ENCODE measurements around the gene NR1H2.
"Not testable (repeated sequence)": the region's sequence is repeated elsewhere in the genome, so short reads cannot be mapped to it uniquely, and the experiment has no call there.

NR1H2 gene

GRCh38 chr19:50376166-50377050, at the start of gene NR1H2:
Gene NR1H2 (plus strand): TSS chr19:50376457. CDS start chr19:50377606, 1,149 bp downstream.
- peak; percentile 87 to 90 (median 89) for DNase-seq (ENCODE audit: low read depth in 3 of 3, low spot score in 1 of 3)

- no peak for DNase-seq (ENCODE audit: low read depth in 3 of 3, low spot score in 1 of 3)
Observed at GRCh38 chr19:50327013-50327412, 49.2 kb upstream of the NR1H2 start.

GRCh38 chr19:50327461-50328223, 48.6 kb upstream of the NR1H2 start:
- DNase-seq (ENCODE audit: low read depth in 3 of 3, low spot score in 1 of 3) = no peak

- DNase-seq (ENCODE audit: low read depth in 3 of 3, low spot score in 1 of 3) = peak in 1 of 3 donors; percentile 41
Observed at GRCh38 chr19:50328224-50328872, 47.9 kb upstream of the NR1H2 start.

- no peak for DNase-seq (ENCODE audit: low read depth in 3 of 3, low spot score in 1 of 3)
Observed at GRCh38 chr19:50328873-50329145, 47.4 kb upstream of the NR1H2 start.

GRCh38 chr19:50329146-50329925, 46.9 kb upstream of the NR1H2 start, which contains the start of gene KCNC3:
Gene KCNC3 (minus strand): TSS chr19:50329377. CDS start chr19:50329082, 295 bp downstream.
- DNase-seq (ENCODE audit: low read depth in 3 of 3, low spot score in 1 of 3) = peak; percentile 73 to 93 (median 83)

- DNase-seq (ENCODE audit: low read depth in 3 of 3, low spot score in 1 of 3) = not testable (repeated sequence)
Observed at GRCh38 chr19:50329926-50330294, 46.3 kb upstream of the NR1H2 start.

- DNase-seq (ENCODE audit: low read depth in 3 of 3, low spot score in 1 of 3) = peak; percentile 48 to 70 (median 50)
Observed at GRCh38 chr19:50330365-50331078, 45.7 kb upstream of the NR1H2 start.

- no peak for DNase-seq (ENCODE audit: low read depth in 3 of 3, low spot score in 1 of 3)
Observed at GRCh38 chr19:50331221-50331993, 44.9 kb upstream of the NR1H2 start.

GRCh38 chr19:50331994-50332243, 44.3 kb upstream of the NR1H2 start:
- no peak for DNase-seq (ENCODE audit: low read depth in 3 of 3, low spot score in 1 of 3)

- DNase-seq (ENCODE audit: low read depth in 3 of 3, low spot score in 1 of 3) = no peak
Observed at GRCh38 chr19:50332244-50333038, 43.8 kb upstream of the NR1H2 start.

- peak; percentile 71 to 81 (median 73) for DNase-seq (ENCODE audit: low read depth in 3 of 3, low spot score in 1 of 3)
Observed at GRCh38 chr19:50333235-50333736, 43.0 kb upstream of the NR1H2 start.

- DNase-seq (ENCODE audit: low read depth in 3 of 3, low spot score in 1 of 3) = peak in 2 of 3 donors; percentile 75 to 79
Observed at GRCh38 chr19:50333737-50334617, 42.3 kb upstream of the NR1H2 start.

- DNase-seq (ENCODE audit: low read depth in 3 of 3, low spot score in 1 of 3) = no peak
Observed at GRCh38 chr19:50334741-50335421, 41.4 kb upstream of the NR1H2 start.

- not testable (repeated sequence) for DNase-seq (ENCODE audit: low read depth in 3 of 3, low spot score in 1 of 3)
Observed at GRCh38 chr19:50337031-50337430, 39.2 kb upstream of the NR1H2 start.

- DNase-seq (ENCODE audit: low read depth in 3 of 3, low spot score in 1 of 3) = no peak
Observed at GRCh38 chr19:50340331-50340730, 35.9 kb upstream of the NR1H2 start.

- DNase-seq (ENCODE audit: low read depth in 3 of 3, low spot score in 1 of 3) = no peak
Observed at GRCh38 chr19:50341091-50341564, 35.1 kb upstream of the NR1H2 start.

Data from stimulated activated CD4-positive, alpha-beta T cell treated with anti-CD3 and anti-CD28 coated beads, TNF-alpha, amount 100 ng/mL, for 1 hour (primary cell).